Measurements from ENCODE around the gene PABPC1L. TPM values are rescaled to one million over a fixed set of nuclear protein-coding genes. Genes with fewer than 3 reads are reported as not detected.

Gene PABPC1L
- polyA plus RNA-seq, 1 donor (not counting 4 experiments of a cell fraction or from before 2014, with no cell fraction given) = 31.4 TPM

GRCh38 chr20:44928595-44928994 lies 18.7 kb downstream of the PABPC1L start:
- Histone ChIP-seq H3K27me3 (ENCODE audit: control insufficient read depth, extremely low read depth, insufficient read depth, low read length) (no peaks in the 10 kb centered on the region), H3K36me3 (ENCODE audit: control insufficient read depth in 2 of 2, extremely low read depth in 1 of 2, insufficient read depth in 2 of 2, low read length in 2 of 2) (peaks cover 17 to 21% of the 10 kb centered on the region in 2 experiments), H2AFZ (ENCODE audit: control insufficient read depth, low read length) (no peak overlapping the region), H3K27ac (ENCODE audit: control insufficient read depth, insufficient read depth, low read length) (no peak overlapping the region), H3K4me1 (ENCODE audit: control insufficient read depth, extremely low read depth, insufficient read depth, low read length) (peaks cover 11% of the 10 kb centered on the region), H3K9me1 (ENCODE audit: control insufficient read depth, extremely low read depth, insufficient read depth, low read length) (peaks cover 3% of the 10 kb centered on the region), H3K9me3 (ENCODE audit: control insufficient read depth, low read depth, low read length) (no peaks in the 10 kb centered on the region), H3K79me2 (ENCODE audit: control insufficient read depth, insufficient read depth, low read length) (no peaks in the 10 kb centered on the region), H3K4me3 (ENCODE audit: control insufficient read depth in 2 of 3, extremely low read depth in 1 of 3, insufficient read depth in 2 of 3, low read depth in 1 of 3, low read length in 3 of 3) (no peak overlapping the region), H3K4me2 (ENCODE audit: control insufficient read depth, extremely low read depth, insufficient read depth, low read depth, low read length) (no peak overlapping the region), H3K9ac (ENCODE audit: control insufficient read depth, extremely low read depth, insufficient read depth, low read length) (no peak overlapping the region), H4K20me1 (ENCODE audit: control insufficient read depth, extremely low read depth, insufficient read depth, low read length) (no peaks in the 10 kb centered on the region)
- DNase-seq (ENCODE audit: low read depth, low spot score) (no peak), FAIRE-seq (no peak)
- no peak for TF ChIP-seq CTCF (optimal IDR thresholded peaks at IDR 0.05 in 1 of 3, IDR thresholded peaks at IDR 0.05 in 1 of 3, conservative IDR thresholded peaks at IDR 0.05 in 1 of 3; ENCODE audit: extremely low read depth in 1 of 3, insufficient read depth in 2 of 3, low read length in 3 of 3)
- TF ChIP-seq EZH2 (IDR thresholded peaks at IDR 0.05; ENCODE audit: low read length) = no peak
- dilution Hi-C loops (cut with MboI; ENCODE audit: extremely low pct_ligation_motif_present, low sequenced_read_pairs) = no loop called here

- no peaks in the 10 kb centered on the region for H3K79me2 ChIP-seq (ENCODE audit: control insufficient read depth, insufficient read depth, low read length)
- H3K4me3 ChIP-seq (ENCODE audit: control insufficient read depth in 2 of 3, extremely low read depth in 1 of 3, insufficient read depth in 2 of 3, low read depth in 1 of 3, low read length in 3 of 3) = no peak overlapping the region
- H3K9me3 ChIP-seq (ENCODE audit: control insufficient read depth, low read depth, low read length) = no peaks in the 10 kb centered on the region
- no peaks in the 10 kb centered on the region for H3K9me1 ChIP-seq (ENCODE audit: control insufficient read depth, extremely low read depth, insufficient read depth, low read length)
- H2AFZ ChIP-seq (ENCODE audit: control insufficient read depth, low read length) = no peak overlapping the region
- no peak for DNase-seq (ENCODE audit: low read depth, low spot score)
- peaks cover 19 to 20% of the 10 kb centered on the region in 2 experiments for H3K36me3 ChIP-seq (ENCODE audit: control insufficient read depth in 2 of 2, extremely low read depth in 1 of 2, insufficient read depth in 2 of 2, low read length in 2 of 2)
- TF ChIP-seq EZH2 (IDR thresholded peaks at IDR 0.05; ENCODE audit: low read length) (no peak), CTCF (optimal IDR thresholded peaks at IDR 0.05 in 1 of 3, IDR thresholded peaks at IDR 0.05 in 1 of 3, conservative IDR thresholded peaks at IDR 0.05 in 1 of 3; ENCODE audit: extremely low read depth in 1 of 3, insufficient read depth in 2 of 3, low read length in 3 of 3) (no peak)
- no peak overlapping the region for H3K4me2 ChIP-seq (ENCODE audit: control insufficient read depth, extremely low read depth, insufficient read depth, low read depth, low read length)
- no peaks in the 10 kb centered on the region for H3K4me1 ChIP-seq (ENCODE audit: control insufficient read depth, extremely low read depth, insufficient read depth, low read length)
- no peaks in the 10 kb centered on the region for H3K27me3 ChIP-seq (ENCODE audit: control insufficient read depth, extremely low read depth, insufficient read depth, low read length)
- H3K27ac ChIP-seq (ENCODE audit: control insufficient read depth, insufficient read depth, low read length) = no peak overlapping the region
- H3K9ac ChIP-seq (ENCODE audit: control insufficient read depth, extremely low read depth, insufficient read depth, low read length) = no peak overlapping the region
- dilution Hi-C loops (cut with MboI; ENCODE audit: extremely low pct_ligation_motif_present, low sequenced_read_pairs) = no loop called here
- FAIRE-seq = no peak
- no peaks in the 10 kb centered on the region for H4K20me1 ChIP-seq (ENCODE audit: control insufficient read depth, extremely low read depth, insufficient read depth, low read length)
These were observed 20.8 kb downstream of the PABPC1L start for GRCh38 chr20:44930517-44931168.

Measured in keratinocyte (primary cell).